ENCODE measurements around the gene RFX1. TPM values are rescaled to one million over a fixed set of nuclear protein-coding genes. Genes with fewer than 3 reads are reported as not detected.
A peak's percentile ranks its signal among the peaks of the same experiment; 100 is the strongest.

The RFX1 gene
- total and polyA plus RNA-seq, 9 of the 15 experiments (the other 6 are each of a cell fraction or from before 2014, with no cell fraction given), result 0.14 to 19.3 (median 1.2) TPM

- TF ChIP-seq CHAMP1 (IDR thresholded peaks at IDR 0.05) (no peak), HDAC2 (IDR thresholded peaks at IDR 0.05) (peak; percentile 68; the same call in 1 of the 2 replicates), HDAC1 (IDR thresholded peaks at IDR 0.05) (0 out of 4 replicates have a peak, but pooled peaks of 1 of the 2 experiments have one; percentile 39), ZBTB8A (IDR thresholded peaks at IDR 0.05; ENCODE audit: partially characterized antibody) (no peak), RBFOX2 (IDR thresholded peaks at IDR 0.05; ENCODE audit: low read depth, low read length) (0 out of 2 replicates have a peak, but pooled peaks have one; percentile 3), KDM1A (IDR thresholded peaks at IDR 0.05) (peak; percentile 56 to 83), TSC22D4 (tag; IDR thresholded peaks at IDR 0.05) (no peak), PTBP1 (IDR thresholded peaks at IDR 0.05; ENCODE audit: low read depth, low read length) (peak; percentile 66; the same call in 1 of the 2 replicates), RBM25 (IDR thresholded peaks at IDR 0.05; ENCODE audit: low read depth, low read length, severe bottlenecking) (peak; percentile 94), RCOR1 (IDR thresholded peaks at IDR 0.05; ENCODE audit: borderline replicate concordance in 1 of 2, low read depth in 2 of 2, low read length in 2 of 2) (peak in 1 of 2 experiments; percentile 77; a peak in 2 of 4 replicates)
Measured at GRCh38 chr19:13917888-13918406, 88.2 kb downstream of the RFX1 start (continued).
